Endothelial cell of umbilical vein (primary cell): Measurements from ENCODE around the gene COL16A1.

Experiments
- EZH2 ChIP-seq: IDR thresholded peaks from 2 replicates; pipeline ENCODE4 v1.6.1; 2012; ENCODE audit warnings: borderline replicate concordance, low read depth, mild to moderate bottlenecking, moderate library complexity, low read length, inconsistent platforms; ENCODE audit not compliant: severe bottlenecking
- FOS ChIP-seq: IDR thresholded peaks from 2 replicates; pipeline ENCODE4 v1.6.1; 2011; ENCODE audit warnings: mild to moderate bottlenecking, low read length, moderate library complexity, borderline replicate concordance; ENCODE audit not compliant: insufficient read depth
- GATA2 ChIP-seq: IDR thresholded peaks from 2 replicates; pipeline ENCODE4 v1.7.0; 2011; ENCODE audit warnings: low read depth, mild to moderate bottlenecking, moderate library complexity, mixed read lengths, low read length; ENCODE audit not compliant: insufficient read length, insufficient read depth
- MYC ChIP-seq: IDR thresholded peaks from one replicate; pipeline ENCODE4 v1.6.1; 2011; ENCODE audit warnings: mild to moderate bottlenecking, low read depth, low read length
- POLR2A ChIP-seq: IDR thresholded peaks from 2 replicates; pipeline ENCODE4 v1.6.1; 2012; ENCODE audit warnings: low read depth, mild to moderate bottlenecking, control low read depth, low read length
- POLR2AphosphoS5 ChIP-seq: IDR thresholded peaks from 2 replicates; pipeline ENCODE4 v1.6.1; 2012; ENCODE audit warnings: low read depth, mild to moderate bottlenecking, control low read depth, low read length, moderate library complexity; ENCODE audit not compliant: insufficient read depth
- TF ChIP-seq, protein P1 (sequence below), 2 donors: IDR thresholded peaks; 1 replicate in 1 of 2; 2 replicates in 1 of 2; pipeline ENCODE4 v1.5.1; 2011; ENCODE audit warnings: low read length in 2 of 2, mild to moderate bottlenecking in 2 of 2, moderate library complexity in 2 of 2, control low read depth in 1 of 2, inconsistent platforms in 1 of 2, low read depth in 1 of 2; ENCODE audit not compliant: insufficient read depth in 1 of 2; ENCODE audit errors: extremely low read depth in 1 of 2
- TF ChIP-seq, protein P2 (sequence below): IDR thresholded peaks from 2 replicates; pipeline ENCODE4 v1.6.1; 2011; ENCODE audit not compliant: insufficient read depth, insufficient read length

GRCh38 chr1:31609514-31610118 lies 94.2 kb downstream of the COL16A1 start:
- TF ChIP-seq, protein P1, sequence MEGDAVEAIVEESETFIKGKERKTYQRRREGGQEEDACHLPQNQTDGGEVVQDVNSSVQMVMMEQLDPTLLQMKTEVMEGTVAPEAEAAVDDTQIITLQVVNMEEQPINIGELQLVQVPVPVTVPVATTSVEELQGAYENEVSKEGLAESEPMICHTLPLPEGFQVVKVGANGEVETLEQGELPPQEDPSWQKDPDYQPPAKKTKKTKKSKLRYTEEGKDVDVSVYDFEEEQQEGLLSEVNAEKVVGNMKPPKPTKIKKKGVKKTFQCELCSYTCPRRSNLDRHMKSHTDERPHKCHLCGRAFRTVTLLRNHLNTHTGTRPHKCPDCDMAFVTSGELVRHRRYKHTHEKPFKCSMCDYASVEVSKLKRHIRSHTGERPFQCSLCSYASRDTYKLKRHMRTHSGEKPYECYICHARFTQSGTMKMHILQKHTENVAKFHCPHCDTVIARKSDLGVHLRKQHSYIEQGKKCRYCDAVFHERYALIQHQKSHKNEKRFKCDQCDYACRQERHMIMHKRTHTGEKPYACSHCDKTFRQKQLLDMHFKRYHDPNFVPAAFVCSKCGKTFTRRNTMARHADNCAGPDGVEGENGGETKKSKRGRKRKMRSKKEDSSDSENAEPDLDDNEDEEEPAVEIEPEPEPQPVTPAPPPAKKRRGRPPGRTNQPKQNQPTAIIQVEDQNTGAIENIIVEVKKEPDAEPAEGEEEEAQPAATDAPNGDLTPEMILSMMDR (IDR thresholded peaks at IDR 0.05; ENCODE audit: extremely low read depth in 1 of 2, insufficient read depth in 1 of 2, low read depth in 1 of 2, low read length in 2 of 2): no peak
- no peak for TF ChIP-seq FOS
- TF ChIP-seq, protein P2, sequence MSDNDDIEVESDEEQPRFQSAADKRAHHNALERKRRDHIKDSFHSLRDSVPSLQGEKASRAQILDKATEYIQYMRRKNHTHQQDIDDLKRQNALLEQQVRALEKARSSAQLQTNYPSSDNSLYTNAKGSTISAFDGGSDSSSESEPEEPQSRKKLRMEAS: no peak
- no peak for TF ChIP-seq POLR2AphosphoS5
- no peak for TF ChIP-seq EZH2
- no peak for TF ChIP-seq MYC
- no peak for TF ChIP-seq POLR2A
- TF ChIP-seq GATA2: no peak
